Endothelial cell of umbilical vein (primary cell): ENCODE results near the gene PAX3.

ENCODE experiments used
- EZH2 ChIP-seq: IDR thresholded peaks from 2 replicates; pipeline ENCODE4 v1.6.1; 2012; ENCODE audit warnings: borderline replicate concordance, low read depth, mild to moderate bottlenecking, moderate library complexity, low read length, inconsistent platforms; ENCODE audit not compliant: severe bottlenecking
- JUN ChIP-seq: IDR thresholded peaks from 2 replicates; pipeline ENCODE4 v1.6.1; 2011; ENCODE audit warnings: borderline replicate concordance, low read depth; ENCODE audit not compliant: insufficient read length, insufficient read depth
- POLR2A ChIP-seq: IDR thresholded peaks from 2 replicates; pipeline ENCODE4 v1.6.1; 2012; ENCODE audit warnings: low read depth, mild to moderate bottlenecking, control low read depth, low read length
- POLR2AphosphoS5 ChIP-seq: IDR thresholded peaks from 2 replicates; pipeline ENCODE4 v1.6.1; 2012; ENCODE audit warnings: low read depth, mild to moderate bottlenecking, control low read depth, low read length, moderate library complexity; ENCODE audit not compliant: insufficient read depth
- TF ChIP-seq, protein P1 (sequence below), 2 donors: IDR thresholded peaks; 1 replicate in 1 of 2; 2 replicates in 1 of 2; pipeline ENCODE4 v1.5.1; 2011; ENCODE audit warnings: low read length in 2 of 2, mild to moderate bottlenecking in 2 of 2, moderate library complexity in 2 of 2, control low read depth in 1 of 2, inconsistent platforms in 1 of 2, low read depth in 1 of 2; ENCODE audit not compliant: insufficient read depth in 1 of 2; ENCODE audit errors: extremely low read depth in 1 of 2
- TF ChIP-seq, protein P2 (sequence below): IDR thresholded peaks from 2 replicates; pipeline ENCODE4 v1.6.1; 2011; ENCODE audit not compliant: insufficient read depth, insufficient read length

DNA sequence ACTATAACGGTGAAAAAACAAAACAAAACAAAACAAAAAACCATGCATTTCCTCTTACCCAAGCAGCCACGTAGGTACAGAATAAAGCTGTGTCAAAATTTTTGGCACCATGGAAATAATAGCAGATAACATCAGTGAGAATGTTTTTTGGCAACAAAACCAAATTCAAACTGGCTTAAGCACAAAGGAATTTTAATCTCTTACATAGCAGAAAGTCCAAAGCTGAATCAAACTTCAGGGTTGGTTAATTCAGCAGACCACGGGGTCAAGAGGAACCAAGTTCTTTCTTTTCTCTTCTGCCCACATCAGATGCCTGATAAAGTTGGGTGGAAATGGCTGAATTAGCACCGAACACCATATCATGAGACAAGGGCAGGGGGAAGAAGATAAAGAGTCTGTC, 129.5 kb downstream of the PAX3 start:
- TF ChIP-seq, protein P1, sequence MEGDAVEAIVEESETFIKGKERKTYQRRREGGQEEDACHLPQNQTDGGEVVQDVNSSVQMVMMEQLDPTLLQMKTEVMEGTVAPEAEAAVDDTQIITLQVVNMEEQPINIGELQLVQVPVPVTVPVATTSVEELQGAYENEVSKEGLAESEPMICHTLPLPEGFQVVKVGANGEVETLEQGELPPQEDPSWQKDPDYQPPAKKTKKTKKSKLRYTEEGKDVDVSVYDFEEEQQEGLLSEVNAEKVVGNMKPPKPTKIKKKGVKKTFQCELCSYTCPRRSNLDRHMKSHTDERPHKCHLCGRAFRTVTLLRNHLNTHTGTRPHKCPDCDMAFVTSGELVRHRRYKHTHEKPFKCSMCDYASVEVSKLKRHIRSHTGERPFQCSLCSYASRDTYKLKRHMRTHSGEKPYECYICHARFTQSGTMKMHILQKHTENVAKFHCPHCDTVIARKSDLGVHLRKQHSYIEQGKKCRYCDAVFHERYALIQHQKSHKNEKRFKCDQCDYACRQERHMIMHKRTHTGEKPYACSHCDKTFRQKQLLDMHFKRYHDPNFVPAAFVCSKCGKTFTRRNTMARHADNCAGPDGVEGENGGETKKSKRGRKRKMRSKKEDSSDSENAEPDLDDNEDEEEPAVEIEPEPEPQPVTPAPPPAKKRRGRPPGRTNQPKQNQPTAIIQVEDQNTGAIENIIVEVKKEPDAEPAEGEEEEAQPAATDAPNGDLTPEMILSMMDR (IDR thresholded peaks at IDR 0.05; ENCODE audit: extremely low read depth in 1 of 2, insufficient read depth in 1 of 2, low read depth in 1 of 2, low read length in 2 of 2), result no peak
- TF ChIP-seq POLR2AphosphoS5 (no peak), JUN (no peak), EZH2 (no peak), POLR2A (no peak)
- TF ChIP-seq, protein P2, sequence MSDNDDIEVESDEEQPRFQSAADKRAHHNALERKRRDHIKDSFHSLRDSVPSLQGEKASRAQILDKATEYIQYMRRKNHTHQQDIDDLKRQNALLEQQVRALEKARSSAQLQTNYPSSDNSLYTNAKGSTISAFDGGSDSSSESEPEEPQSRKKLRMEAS, result no peak
